ENCODE results near the gene VWA5B1.

DNA sequence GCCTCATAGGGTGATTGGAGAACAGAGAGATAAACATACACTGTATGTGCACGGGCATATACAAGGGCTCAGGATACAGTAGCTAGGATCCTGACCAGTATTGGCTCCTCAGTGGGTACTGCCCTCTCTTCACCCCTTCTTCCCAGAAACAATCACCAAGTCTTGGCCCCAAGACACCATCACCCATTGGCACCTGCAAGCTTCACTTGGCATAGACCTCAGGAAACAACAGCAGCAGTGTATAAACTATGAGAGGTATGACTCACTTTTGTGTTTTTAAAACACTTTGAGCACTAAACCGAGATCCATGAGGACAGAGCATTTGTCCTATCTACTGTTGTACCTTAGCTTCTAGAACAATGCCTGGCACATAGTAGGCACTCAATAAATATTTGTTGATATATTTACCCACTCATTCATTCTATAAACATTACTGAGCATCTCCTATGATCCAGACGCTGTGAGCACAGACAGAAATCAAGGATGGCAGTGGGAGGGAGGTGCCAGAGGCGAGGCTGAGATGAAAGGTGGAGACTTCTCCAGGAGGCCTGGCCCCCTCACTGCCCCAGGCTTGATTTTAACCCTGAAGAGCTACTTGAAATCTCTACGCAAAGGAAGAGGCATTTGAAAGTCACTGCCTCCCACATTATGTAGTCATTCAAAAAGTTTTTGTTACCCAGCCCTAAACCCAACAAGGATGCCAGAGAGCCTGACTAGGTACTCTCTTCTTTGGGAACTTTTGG lies 100.1 kb downstream of the VWA5B1 start:
- TF ChIP-seq POLR2A (IDR thresholded peaks at IDR 0.05) = no peak
- TF ChIP-seq, protein P1, sequence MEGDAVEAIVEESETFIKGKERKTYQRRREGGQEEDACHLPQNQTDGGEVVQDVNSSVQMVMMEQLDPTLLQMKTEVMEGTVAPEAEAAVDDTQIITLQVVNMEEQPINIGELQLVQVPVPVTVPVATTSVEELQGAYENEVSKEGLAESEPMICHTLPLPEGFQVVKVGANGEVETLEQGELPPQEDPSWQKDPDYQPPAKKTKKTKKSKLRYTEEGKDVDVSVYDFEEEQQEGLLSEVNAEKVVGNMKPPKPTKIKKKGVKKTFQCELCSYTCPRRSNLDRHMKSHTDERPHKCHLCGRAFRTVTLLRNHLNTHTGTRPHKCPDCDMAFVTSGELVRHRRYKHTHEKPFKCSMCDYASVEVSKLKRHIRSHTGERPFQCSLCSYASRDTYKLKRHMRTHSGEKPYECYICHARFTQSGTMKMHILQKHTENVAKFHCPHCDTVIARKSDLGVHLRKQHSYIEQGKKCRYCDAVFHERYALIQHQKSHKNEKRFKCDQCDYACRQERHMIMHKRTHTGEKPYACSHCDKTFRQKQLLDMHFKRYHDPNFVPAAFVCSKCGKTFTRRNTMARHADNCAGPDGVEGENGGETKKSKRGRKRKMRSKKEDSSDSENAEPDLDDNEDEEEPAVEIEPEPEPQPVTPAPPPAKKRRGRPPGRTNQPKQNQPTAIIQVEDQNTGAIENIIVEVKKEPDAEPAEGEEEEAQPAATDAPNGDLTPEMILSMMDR (IDR thresholded peaks at IDR 0.05) = no peak

Data from vagina (tissue), 2 donors.